Raji (cell line): ENCODE data around the gene HLCS.

Experiments
- POLR2A ChIP-seq: IDR thresholded peaks from 2 replicates; pipeline ENCODE4 v1.6.1; 2011; ENCODE audit warnings: low read depth, low read length, control low read depth; ENCODE audit not compliant: insufficient read depth

HLCS gene

GRCh38 chr21:36721817-36722216, 244.7 kb downstream of the HLCS start:
- no peak for TF ChIP-seq POLR2A

- no peak for TF ChIP-seq POLR2A
Observed at GRCh38 chr21:36719614-36720013, 246.9 kb downstream of the HLCS start.

GRCh38 chr21:36718951-36719501, 247.4 kb downstream of the HLCS start:
- TF ChIP-seq POLR2A: no peak

GRCh38 chr21:36717976-36718375, 248.5 kb downstream of the HLCS start:
- TF ChIP-seq POLR2A: no peak

- no peak for TF ChIP-seq POLR2A
Observed at GRCh38 chr21:36716836-36717235, 249.6 kb downstream of the HLCS start.

- TF ChIP-seq POLR2A: no peak
Observed at GRCh38 chr21:36716387-36716786, 250.1 kb downstream of the HLCS start.

GRCh38 chr21:36713746-36714145, 252.7 kb downstream of the HLCS start:
- no peak for TF ChIP-seq POLR2A

- TF ChIP-seq POLR2A: no peak
Observed at GRCh38 chr21:36710729-36711048, 255.8 kb downstream of the HLCS start.

GRCh38 chr21:36709868-36710728, 256.4 kb downstream of the HLCS start:
- no peak for TF ChIP-seq POLR2A

- TF ChIP-seq POLR2A: no peak
Observed at GRCh38 chr21:36709030-36709867, 257.2 kb downstream of the HLCS start.

GRCh38 chr21:36708286-36709029, 258.0 kb downstream of the HLCS start:
- TF ChIP-seq POLR2A: no peak

GRCh38 chr21:36707763-36708285, 258.6 kb downstream of the HLCS start:
- TF ChIP-seq POLR2A: no peak

- TF ChIP-seq POLR2A: no peak
Observed at GRCh38 chr21:36706951-36707762, 259.3 kb downstream of the HLCS start.

GRCh38 chr21:36706482-36706852, 260.0 kb downstream of the HLCS start:
- TF ChIP-seq POLR2A: no peak

GRCh38 chr21:36705679-36706481, 260.6 kb downstream of the HLCS start:
- no peak for TF ChIP-seq POLR2A
